ENCODE data around the gene SLC9A9. TPM values are rescaled to one million over a fixed set of nuclear protein-coding genes. Genes with fewer than 3 reads are reported as not detected.

Gene SLC9A9
- polyA plus RNA-seq, 2 donors = 8.3 to 11.9 TPM

DNA sequence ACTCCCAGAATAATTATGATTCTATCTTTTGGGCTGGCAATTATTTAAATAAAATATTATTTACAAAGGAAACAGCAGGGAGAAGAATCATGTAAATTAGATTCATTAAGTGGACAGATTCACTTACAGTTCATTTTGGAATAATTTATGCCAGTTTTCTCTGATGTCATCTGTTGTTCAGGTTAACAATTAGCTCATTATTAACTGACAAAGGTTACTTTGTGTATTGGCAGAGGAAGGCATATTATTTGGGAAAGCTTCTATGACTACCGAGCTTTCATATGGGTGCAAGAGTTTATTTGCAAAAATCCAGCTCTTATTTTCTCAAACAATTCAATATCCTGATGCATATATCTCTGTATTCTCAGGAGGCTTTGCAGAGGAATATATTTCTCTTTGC, 504.3 kb downstream of the SLC9A9 start:
- Histone ChIP-seq H3K36me3 (ENCODE audit: control insufficient read depth in 2 of 2, insufficient read depth in 2 of 2, low read length in 1 of 2) (no peaks in the 10 kb centered on the region), H3K4me3 (ENCODE audit: low read depth in 1 of 2, low read length in 2 of 2) (no peak overlapping the region), H3K27me3 (ENCODE audit: control insufficient read depth in 1 of 2, insufficient read depth in 2 of 2, low read length in 2 of 2) (no peaks in the 10 kb centered on the region), H3K4me1 (ENCODE audit: control insufficient read depth in 2 of 2, insufficient read depth in 2 of 2, low read length in 1 of 2) (no peaks in the 10 kb centered on the region), H3K27ac (ENCODE audit: low read depth in 2 of 2, low read length in 1 of 2) (no peak overlapping the region), H3K9me3 (ENCODE audit: control insufficient read depth in 2 of 2, insufficient read depth in 1 of 2, low read depth in 1 of 2, low read length in 1 of 2) (no peaks in the 10 kb centered on the region)
- WGBS, 2 donors = 74 to 81% methylated on average over 1 of the region's 1 CpG

- Histone ChIP-seq H3K4me3 (ENCODE audit: low read depth in 1 of 2, low read length in 2 of 2) (no peak overlapping the region), H3K36me3 (ENCODE audit: control insufficient read depth in 2 of 2, insufficient read depth in 2 of 2, low read length in 1 of 2) (no peaks in the 10 kb centered on the region), H3K27me3 (ENCODE audit: control insufficient read depth in 1 of 2, insufficient read depth in 2 of 2, low read length in 2 of 2) (no peaks in the 10 kb centered on the region), H3K4me1 (ENCODE audit: control insufficient read depth in 2 of 2, insufficient read depth in 2 of 2, low read length in 1 of 2) (no peaks in the 10 kb centered on the region), H3K9me3 (ENCODE audit: control insufficient read depth in 2 of 2, insufficient read depth in 1 of 2, low read depth in 1 of 2, low read length in 1 of 2) (no peaks in the 10 kb centered on the region), H3K27ac (ENCODE audit: low read depth in 2 of 2, low read length in 1 of 2) (no peak overlapping the region)
- WGBS, 2 donors = 76 to 94% methylated on average over 1 of the region's 1 CpG
Measured at GRCh38 chr3:143343031-143343430, 505.2 kb downstream of the SLC9A9 start.

DNA sequence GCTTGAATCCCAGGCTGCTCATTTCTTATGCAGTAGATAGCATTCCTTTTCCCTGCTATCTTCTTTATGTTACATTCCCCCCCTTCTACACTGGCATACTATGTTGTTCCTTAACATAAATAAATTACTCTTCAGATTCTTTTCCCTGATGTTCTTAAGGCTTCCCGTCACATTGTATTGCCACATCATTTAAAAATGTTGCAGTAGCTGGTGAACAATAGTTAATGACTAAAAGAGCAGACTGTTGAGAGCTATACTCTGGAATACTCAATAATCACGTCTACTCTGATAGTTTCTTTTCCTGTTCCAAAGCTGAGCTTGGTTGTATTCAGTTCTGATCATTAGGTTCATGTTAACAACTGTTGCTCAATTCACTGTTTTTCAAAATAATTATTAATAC, 508.8 kb downstream of the SLC9A9 start:
- no peaks in the 10 kb centered on the region for H3K36me3 ChIP-seq (ENCODE audit: control insufficient read depth in 2 of 2, insufficient read depth in 2 of 2, low read length in 1 of 2)
- WGBS, 2 donors = 81 to 85% methylated on average over 2 of the region's 2 CpGs

DNA sequence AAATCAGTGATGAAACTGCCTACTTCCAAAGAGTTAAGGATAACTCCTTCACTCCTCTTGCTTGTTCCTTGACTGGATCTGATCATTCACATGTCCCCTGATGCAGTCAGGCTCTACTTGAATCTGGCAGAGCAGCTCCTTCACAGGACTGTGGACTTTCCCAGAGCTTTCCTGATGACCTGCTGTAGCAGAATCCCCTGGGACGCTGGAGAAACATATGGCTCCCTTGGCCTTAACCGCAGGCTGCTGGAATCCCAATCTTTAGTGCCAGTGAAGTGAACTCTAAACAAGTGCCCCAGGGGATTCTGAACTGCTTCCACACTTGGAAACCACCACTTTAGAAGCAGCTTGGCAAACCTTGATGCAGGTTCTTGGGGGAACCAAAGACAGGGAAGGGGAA, 510.9 kb downstream of the SLC9A9 start:
- Histone ChIP-seq H3K27ac (ENCODE audit: low read depth in 2 of 2, low read length in 1 of 2) (no peak overlapping the region), H3K9me3 (ENCODE audit: control insufficient read depth in 2 of 2, insufficient read depth in 1 of 2, low read depth in 1 of 2, low read length in 1 of 2) (no peaks in the 10 kb centered on the region), H3K36me3 (ENCODE audit: control insufficient read depth in 2 of 2, insufficient read depth in 2 of 2, low read length in 1 of 2) (no peaks in the 10 kb centered on the region), H3K27me3 (ENCODE audit: control insufficient read depth in 1 of 2, insufficient read depth in 2 of 2, low read length in 2 of 2) (no peaks in the 10 kb centered on the region), H3K4me3 (ENCODE audit: low read depth in 1 of 2, low read length in 2 of 2) (no peak overlapping the region), H3K4me1 (ENCODE audit: control insufficient read depth in 2 of 2, insufficient read depth in 2 of 2, low read length in 1 of 2) (no peaks in the 10 kb centered on the region)
- 70 to 84% methylated on average over 2 of the region's 2 CpGs for WGBS, 2 donors

More for the DNA sequence above, 508.8 kb downstream of the SLC9A9 start:
- Histone ChIP-seq H3K4me3 (ENCODE audit: low read depth in 1 of 2, low read length in 2 of 2) (no peak overlapping the region), H3K9me3 (ENCODE audit: control insufficient read depth in 2 of 2, insufficient read depth in 1 of 2, low read depth in 1 of 2, low read length in 1 of 2) (no peaks in the 10 kb centered on the region), H3K27me3 (ENCODE audit: control insufficient read depth in 1 of 2, insufficient read depth in 2 of 2, low read length in 2 of 2) (no peaks in the 10 kb centered on the region), H3K4me1 (ENCODE audit: control insufficient read depth in 2 of 2, insufficient read depth in 2 of 2, low read length in 1 of 2) (no peaks in the 10 kb centered on the region), H3K27ac (ENCODE audit: low read depth in 2 of 2, low read length in 1 of 2) (no peak overlapping the region)

- no peak overlapping the region for H3K27ac ChIP-seq (ENCODE audit: low read depth in 2 of 2, low read length in 1 of 2)
- H3K4me3 ChIP-seq (ENCODE audit: low read depth in 1 of 2, low read length in 2 of 2) = no peak overlapping the region
- 94 to 95% methylated on average over 4 of the region's 4 CpGs for WGBS, 2 donors
- no peaks in the 10 kb centered on the region for H3K27me3 ChIP-seq (ENCODE audit: control insufficient read depth in 1 of 2, insufficient read depth in 2 of 2, low read length in 2 of 2)
- H3K4me1 ChIP-seq (ENCODE audit: control insufficient read depth in 2 of 2, insufficient read depth in 2 of 2, low read length in 1 of 2) = no peaks in the 10 kb centered on the region
- H3K36me3 ChIP-seq (ENCODE audit: control insufficient read depth in 2 of 2, insufficient read depth in 2 of 2, low read length in 1 of 2) = no peaks in the 10 kb centered on the region
- no peaks in the 10 kb centered on the region for H3K9me3 ChIP-seq (ENCODE audit: control insufficient read depth in 2 of 2, insufficient read depth in 1 of 2, low read depth in 1 of 2, low read length in 1 of 2)
Measured at GRCh38 chr3:143334231-143334630, 514.0 kb downstream of the SLC9A9 start.

GRCh38 chr3:143333367-143333766, 514.9 kb downstream of the SLC9A9 start:
- Histone ChIP-seq H3K36me3 (ENCODE audit: control insufficient read depth in 2 of 2, insufficient read depth in 2 of 2, low read length in 1 of 2) (no peaks in the 10 kb centered on the region), H3K27me3 (ENCODE audit: control insufficient read depth in 1 of 2, insufficient read depth in 2 of 2, low read length in 2 of 2) (no peaks in the 10 kb centered on the region), H3K4me1 (ENCODE audit: control insufficient read depth in 2 of 2, insufficient read depth in 2 of 2, low read length in 1 of 2) (no peaks in the 10 kb centered on the region), H3K4me3 (ENCODE audit: low read depth in 1 of 2, low read length in 2 of 2) (no peak overlapping the region), H3K27ac (ENCODE audit: low read depth in 2 of 2, low read length in 1 of 2) (no peak overlapping the region), H3K9me3 (ENCODE audit: control insufficient read depth in 2 of 2, insufficient read depth in 1 of 2, low read depth in 1 of 2, low read length in 1 of 2) (no peaks in the 10 kb centered on the region)
- 50 to 55% methylated on average over 2 of the region's 2 CpGs for WGBS, 2 donors

DNA sequence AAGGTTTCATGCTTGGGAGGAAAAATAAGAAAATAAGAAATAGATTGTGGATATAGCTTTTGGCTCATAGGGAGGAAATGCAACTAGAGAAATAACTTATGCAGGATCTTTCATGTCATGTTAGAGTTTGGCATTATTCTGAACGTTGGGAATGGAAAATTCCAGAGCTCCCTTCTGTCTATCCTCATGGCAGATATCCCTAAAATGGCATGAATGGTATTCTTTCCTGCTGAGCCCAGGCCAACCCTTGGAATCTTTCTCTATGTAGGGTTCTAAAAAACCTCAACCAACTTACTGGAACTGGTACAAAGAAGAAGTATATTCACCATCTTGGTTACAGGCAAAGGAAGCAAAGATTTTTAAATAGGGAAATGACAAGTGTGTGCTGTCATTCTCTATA, 516.2 kb downstream of the SLC9A9 start:
- H3K27ac ChIP-seq (ENCODE audit: low read depth in 2 of 2, low read length in 1 of 2) = no peak overlapping the region
- WGBS, 2 donors = 24 to 29% methylated on average over 1 of the region's 1 CpG
- H3K4me1 ChIP-seq (ENCODE audit: control insufficient read depth in 2 of 2, insufficient read depth in 2 of 2, low read length in 1 of 2) = no peaks in the 10 kb centered on the region
- H3K27me3 ChIP-seq (ENCODE audit: control insufficient read depth in 1 of 2, insufficient read depth in 2 of 2, low read length in 2 of 2) = no peaks in the 10 kb centered on the region
- H3K36me3 ChIP-seq (ENCODE audit: control insufficient read depth in 2 of 2, insufficient read depth in 2 of 2, low read length in 1 of 2) = no peaks in the 10 kb centered on the region
- H3K4me3 ChIP-seq (ENCODE audit: low read depth in 1 of 2, low read length in 2 of 2) = no peak overlapping the region
- H3K9me3 ChIP-seq (ENCODE audit: control insufficient read depth in 2 of 2, insufficient read depth in 1 of 2, low read depth in 1 of 2, low read length in 1 of 2) = no peaks in the 10 kb centered on the region

DNA sequence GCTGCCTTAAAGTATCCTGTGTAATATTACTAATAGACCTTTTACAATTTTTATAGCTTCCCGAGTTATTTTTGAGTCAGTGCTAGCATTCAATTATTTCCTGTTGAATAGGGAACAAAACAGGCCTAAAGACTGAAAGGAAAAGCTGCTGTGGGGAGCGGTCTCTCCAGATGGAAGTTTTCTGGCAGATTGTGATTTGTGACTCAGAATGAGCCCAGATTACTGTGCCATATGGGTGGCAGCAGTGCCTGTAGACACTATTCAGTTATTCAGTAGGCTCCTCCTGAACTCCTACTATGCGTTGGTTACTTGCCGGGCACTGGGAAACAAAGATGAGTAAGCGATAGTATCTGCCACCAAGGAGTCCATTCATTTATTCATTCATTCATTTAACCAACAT, 516.9 kb downstream of the SLC9A9 start:
- no peaks in the 10 kb centered on the region for H3K4me1 ChIP-seq (ENCODE audit: control insufficient read depth in 2 of 2, insufficient read depth in 2 of 2, low read length in 1 of 2)
- H3K9me3 ChIP-seq (ENCODE audit: control insufficient read depth in 2 of 2, insufficient read depth in 1 of 2, low read depth in 1 of 2, low read length in 1 of 2) = no peaks in the 10 kb centered on the region
- 78 to 80% methylated on average over 5 of the region's 5 CpGs for WGBS, 2 donors
- no peak overlapping the region for H3K4me3 ChIP-seq (ENCODE audit: low read depth in 1 of 2, low read length in 2 of 2)
- no peak overlapping the region for H3K27ac ChIP-seq (ENCODE audit: low read depth in 2 of 2, low read length in 1 of 2)
- no peaks in the 10 kb centered on the region for H3K27me3 ChIP-seq (ENCODE audit: control insufficient read depth in 1 of 2, insufficient read depth in 2 of 2, low read length in 2 of 2)
- no peaks in the 10 kb centered on the region for H3K36me3 ChIP-seq (ENCODE audit: control insufficient read depth in 2 of 2, insufficient read depth in 2 of 2, low read length in 1 of 2)

- H3K27me3 ChIP-seq (ENCODE audit: control insufficient read depth in 1 of 2, insufficient read depth in 2 of 2, low read length in 2 of 2) = no peaks in the 10 kb centered on the region
- H3K9me3 ChIP-seq (ENCODE audit: control insufficient read depth in 2 of 2, insufficient read depth in 1 of 2, low read depth in 1 of 2, low read length in 1 of 2) = no peaks in the 10 kb centered on the region
- no peaks in the 10 kb centered on the region for H3K4me1 ChIP-seq (ENCODE audit: control insufficient read depth in 2 of 2, insufficient read depth in 2 of 2, low read length in 1 of 2)
- H3K27ac ChIP-seq (ENCODE audit: low read depth in 2 of 2, low read length in 1 of 2) = no peak overlapping the region
- H3K36me3 ChIP-seq (ENCODE audit: control insufficient read depth in 2 of 2, insufficient read depth in 2 of 2, low read length in 1 of 2) = peaks cover 0 to 2% of the 10 kb centered on the region in 2 donors
- WGBS, 2 donors = 59 to 66% methylated on average over 2 of the region's 2 CpGs
- no peak overlapping the region for H3K4me3 ChIP-seq (ENCODE audit: low read depth in 1 of 2, low read length in 2 of 2)
Measured at GRCh38 chr3:143330296-143330868, 517.9 kb downstream of the SLC9A9 start.

GRCh38 chr3:143329567-143330211, 518.6 kb downstream of the SLC9A9 start:
- H3K27me3 ChIP-seq (ENCODE audit: control insufficient read depth in 1 of 2, insufficient read depth in 2 of 2, low read length in 2 of 2) = no peaks in the 10 kb centered on the region
- H3K27ac ChIP-seq (ENCODE audit: low read depth in 2 of 2, low read length in 1 of 2) = no peak overlapping the region
- H3K4me3 ChIP-seq (ENCODE audit: low read depth in 1 of 2, low read length in 2 of 2) = no peak overlapping the region
- H3K4me1 ChIP-seq (ENCODE audit: control insufficient read depth in 2 of 2, insufficient read depth in 2 of 2, low read length in 1 of 2) = no peaks in the 10 kb centered on the region
- H3K9me3 ChIP-seq (ENCODE audit: control insufficient read depth in 2 of 2, insufficient read depth in 1 of 2, low read depth in 1 of 2, low read length in 1 of 2) = no peaks in the 10 kb centered on the region
- WGBS, 2 donors = 39 to 51% methylated on average over 19 of the region's 19 CpGs
- H3K36me3 ChIP-seq (ENCODE audit: control insufficient read depth in 2 of 2, insufficient read depth in 2 of 2, low read length in 1 of 2) = peaks cover 0 to 2% of the 10 kb centered on the region in 2 donors
